Suppressor macrophage treated with lipopolysaccharide for 1 hour (primary cell): ENCODE measurements around the gene ZNF267.
"Not testable (repeated sequence)": the region's sequence is repeated elsewhere in the genome, so short reads cannot be mapped to it uniquely, and the experiment has no call there.

Experiments
- DNase-seq, 3 donors: peaks; one replicate each; pipeline ENCODE4 v3.0.0-alpha.2; 2020 to 2022

Gene ZNF267

GRCh38 chr16:31880322-31880979 is 6.8 kb downstream of the ZNF267 start:
- peak; percentile 84 to 93 (median 91) for DNase-seq

- DNase-seq: no peak
These were observed 12.6 kb downstream of the ZNF267 start for GRCh38 chr16:31886227-31886626.

DNA sequence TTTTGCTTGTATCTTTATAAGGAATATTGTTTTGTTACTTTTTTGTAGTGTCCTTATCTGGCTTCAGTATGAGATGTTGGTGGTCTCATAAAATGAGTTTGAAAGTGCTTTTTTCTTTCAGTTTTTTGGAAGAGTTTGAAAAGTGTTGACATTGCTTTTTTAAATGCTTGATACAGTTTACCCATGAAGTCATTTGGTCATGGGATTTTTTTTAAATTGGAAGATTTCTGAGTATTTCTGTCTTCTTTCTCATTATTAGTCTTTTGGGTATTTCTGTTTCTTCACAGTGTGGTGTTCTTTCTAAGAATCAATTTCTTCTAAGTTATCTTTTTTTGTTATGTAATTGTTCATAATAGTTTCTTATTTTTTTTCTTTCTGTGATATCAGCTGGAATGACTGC is 15.1 kb downstream of the ZNF267 start:
- DNase-seq: peak in 2 of 3 donors; percentile 31 to 40

- DNase-seq: not testable (repeated sequence)
These were observed 18.5 kb downstream of the ZNF267 start for GRCh38 chr16:31892111-31892510.

GRCh38 chr16:31893824-31894223 is 20.2 kb downstream of the ZNF267 start:
- no peak for DNase-seq

DNA sequence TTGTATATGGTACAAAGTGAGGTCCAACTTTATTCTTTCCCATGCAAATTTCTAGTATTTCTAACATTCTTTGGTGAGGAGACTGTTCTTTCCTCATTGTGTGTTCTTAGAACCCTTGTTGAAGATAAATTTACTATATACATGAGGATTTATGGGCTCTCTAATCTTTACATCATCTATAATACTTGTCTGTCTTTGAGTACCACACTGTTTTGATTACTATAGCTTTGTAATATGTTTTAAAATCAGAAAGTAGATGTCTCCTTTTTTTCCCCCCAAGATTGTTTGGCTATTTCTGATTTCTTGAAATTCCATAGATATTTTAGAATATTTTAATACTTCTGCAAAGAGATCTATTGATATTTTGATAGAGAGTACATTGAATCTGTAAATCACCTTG is 23.7 kb downstream of the ZNF267 start:
- no peak for DNase-seq

DNA sequence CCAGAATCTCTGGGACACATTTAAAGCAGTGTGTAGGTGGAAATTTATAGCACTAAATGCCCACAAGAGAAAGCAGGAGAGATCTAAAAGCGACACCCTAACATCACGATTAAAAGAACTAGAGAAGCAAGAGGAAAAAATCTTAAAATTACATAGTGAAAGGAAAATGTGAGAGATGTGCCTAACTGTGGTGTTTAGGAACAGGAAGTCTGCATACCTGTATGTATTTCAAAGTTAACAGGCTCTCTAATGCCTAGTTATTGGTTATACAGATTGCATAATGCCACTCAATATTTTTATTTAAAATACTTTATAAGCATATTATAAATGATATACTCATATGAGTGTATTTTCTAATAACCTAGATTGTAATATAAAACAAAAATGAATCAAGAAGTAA is 25.9 kb downstream of the ZNF267 start:
- no peak for DNase-seq

GRCh38 chr16:31904571-31904970 is 31.0 kb downstream of the ZNF267 start:
- not testable (repeated sequence) for DNase-seq

DNA sequence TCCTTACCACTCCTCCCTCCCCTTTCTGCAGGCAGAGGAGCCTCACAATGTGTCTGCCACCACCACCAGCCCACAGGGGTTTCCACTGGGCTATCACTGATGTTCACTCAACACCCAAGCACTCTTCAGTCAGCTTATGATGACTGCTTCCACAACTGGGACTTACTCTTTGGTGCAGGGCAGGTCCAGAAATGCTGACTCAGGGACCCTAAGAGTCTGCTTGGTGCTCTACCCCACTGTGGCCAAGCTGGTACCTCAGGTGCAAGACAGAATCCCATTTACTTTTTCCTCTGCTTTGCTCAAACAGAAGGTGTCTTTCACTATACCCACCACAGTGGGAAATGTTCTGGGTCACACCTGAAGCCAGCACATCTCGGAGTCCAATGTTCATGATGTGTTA is 40.1 kb downstream of the ZNF267 start:
- DNase-seq: no peak

DNA sequence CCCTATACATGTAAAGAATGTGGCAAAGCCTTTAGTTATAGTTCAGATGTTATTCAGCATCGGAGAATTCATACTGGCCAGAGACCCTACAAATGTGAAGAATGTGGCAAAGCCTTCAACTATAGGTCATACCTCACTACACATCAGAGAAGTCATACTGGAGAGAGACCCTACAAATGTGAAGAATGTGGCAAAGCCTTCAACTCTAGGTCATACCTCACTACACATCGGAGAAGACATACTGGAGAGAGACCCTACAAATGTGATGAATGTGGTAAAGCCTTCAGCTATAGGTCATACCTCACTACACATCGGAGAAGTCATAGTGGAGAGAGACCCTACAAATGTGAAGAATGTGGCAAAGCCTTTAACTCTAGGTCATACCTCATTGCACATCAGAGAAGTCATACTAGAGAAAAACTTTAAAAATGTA is 42.5 kb downstream of the ZNF267 start:
- DNase-seq: no peak

DNA sequence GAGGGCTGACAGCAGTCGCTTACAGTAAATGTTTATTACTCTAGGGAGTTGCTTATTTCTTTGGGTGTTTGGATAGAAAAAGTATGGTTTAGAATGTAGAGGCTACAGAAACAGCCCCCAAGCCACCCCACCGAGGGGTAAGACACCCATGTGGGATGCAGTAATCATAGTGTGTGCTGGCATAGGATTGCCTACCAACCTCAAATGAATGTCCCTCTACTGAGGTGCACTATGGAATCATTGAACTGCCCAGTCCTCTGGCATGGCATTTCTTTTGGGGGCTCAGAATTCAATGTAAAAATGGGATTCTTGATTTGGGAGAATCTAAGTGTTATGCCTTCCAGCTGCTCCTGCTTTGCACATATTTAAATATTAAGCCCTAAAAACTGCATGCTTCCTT is 46.8 kb downstream of the ZNF267 start:
- no peak for DNase-seq

- DNase-seq: not testable (repeated sequence)
These were observed 78.2 kb downstream of the ZNF267 start for GRCh38 chr16:31951806-31952205.

GRCh38 chr16:31952206-31952605 is 78.6 kb downstream of the ZNF267 start:
- not testable (repeated sequence) for DNase-seq

DNA sequence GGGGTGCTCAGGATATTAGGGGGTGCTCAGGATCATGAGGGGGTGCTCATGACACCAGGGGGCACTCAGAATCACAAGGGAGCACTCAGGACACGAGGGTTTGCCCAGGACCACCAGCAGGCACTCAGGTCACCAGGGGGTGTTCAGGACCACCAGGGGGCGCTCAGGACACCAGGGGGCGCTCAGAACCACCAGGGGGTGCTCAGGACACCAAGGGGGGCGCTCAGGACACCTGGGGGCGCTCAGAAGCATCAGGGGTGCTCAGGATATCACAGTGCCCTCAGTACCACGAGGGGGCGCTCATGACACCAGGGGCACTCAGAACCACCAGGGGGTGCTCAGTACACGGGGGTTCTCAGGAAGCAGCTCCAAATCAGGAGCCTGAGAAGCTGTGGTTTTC is 82.6 kb downstream of the ZNF267 start:
- not testable (repeated sequence) for DNase-seq

DNA sequence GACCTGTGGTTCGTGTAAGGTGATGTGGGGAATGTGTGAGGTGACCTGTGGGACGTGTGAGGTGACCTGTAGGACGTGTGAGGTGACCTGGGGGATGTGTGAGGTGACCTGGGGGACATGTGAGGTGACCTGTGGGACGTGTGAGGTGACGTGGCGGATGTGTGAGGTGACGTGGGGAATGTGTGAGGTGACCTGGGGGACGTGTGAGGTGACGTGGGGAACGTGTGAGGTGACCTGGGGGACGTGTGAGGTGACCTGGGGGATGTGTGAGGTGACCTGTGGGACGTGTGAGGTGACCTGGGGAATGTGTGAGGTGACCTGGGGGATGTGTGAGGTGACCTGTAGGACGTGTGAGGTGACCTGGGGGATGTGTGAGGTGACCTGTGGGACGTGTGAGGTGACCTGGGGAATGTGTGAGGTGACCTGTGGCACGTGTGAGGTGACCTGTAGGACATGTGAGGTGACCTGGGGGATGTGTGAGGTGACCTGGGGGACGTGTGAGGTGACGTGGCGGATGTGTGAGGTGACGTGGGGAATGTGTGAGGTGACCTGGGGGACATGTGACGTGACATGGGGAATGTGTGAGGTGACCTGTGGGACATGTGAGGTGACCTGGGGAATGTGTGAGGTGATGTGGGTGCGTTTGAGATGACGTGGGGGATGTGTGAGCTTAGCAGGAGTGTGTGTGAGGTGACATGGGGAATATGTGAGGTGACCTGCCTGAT is 86.7 kb downstream of the ZNF267 start:
- DNase-seq: not testable (repeated sequence)
